Stimulated activated CD4-positive, alpha-beta T cell treated with anti-CD3 and anti-CD28 coated beads, TNF-alpha, amount 100 ng/mL, for 1 hour (primary cell): ENCODE results near the gene PLD1.

Experiments
- DNase-seq, 3 donors: peaks; one replicate each; pipeline ENCODE4 v3.0.0-alpha.2; 2020; ENCODE audit warnings: low read depth in 3 of 3, low spot score in 1 of 3

Gene PLD1

GRCh38 chr3:171837698-171838097 lies 27.4 kb upstream of the PLD1 start:
- no peak for DNase-seq

GRCh38 chr3:171836855-171837254 lies 26.6 kb upstream of the PLD1 start:
- DNase-seq: no peak

- DNase-seq: no peak
Observed at GRCh38 chr3:171835613-171836012, 25.3 kb upstream of the PLD1 start.

- DNase-seq: no peak
Observed at GRCh38 chr3:171835116-171835515, 24.8 kb upstream of the PLD1 start.

- DNase-seq: no peak
Observed at GRCh38 chr3:171834461-171834801, 24.1 kb upstream of the PLD1 start.

- DNase-seq: no peak
Observed at GRCh38 chr3:171833789-171834460, 23.6 kb upstream of the PLD1 start.

- DNase-seq: no peak
Observed at GRCh38 chr3:171832989-171833388, 22.7 kb upstream of the PLD1 start.

- DNase-seq: no peak
Observed at GRCh38 chr3:171831936-171832335, 21.7 kb upstream of the PLD1 start.

GRCh38 chr3:171830518-171830875 lies 20.2 kb upstream of the PLD1 start:
- DNase-seq: no peak

GRCh38 chr3:171829841-171830517 lies 19.7 kb upstream of the PLD1 start:
- no peak for DNase-seq

GRCh38 chr3:171828902-171829770 lies 18.9 kb upstream of the PLD1 start:
- no peak for DNase-seq

- DNase-seq: no peak
Observed at GRCh38 chr3:171827836-171828458, 17.7 kb upstream of the PLD1 start.

GRCh38 chr3:171827385-171827784 lies 17.1 kb upstream of the PLD1 start:
- DNase-seq: no peak

GRCh38 chr3:171825222-171825828 lies 15.0 kb upstream of the PLD1 start:
- no peak for DNase-seq

- DNase-seq: no peak
Observed at GRCh38 chr3:171824824-171825221, 14.5 kb upstream of the PLD1 start.

GRCh38 chr3:171824116-171824515 lies 13.8 kb upstream of the PLD1 start:
- no peak for DNase-seq

GRCh38 chr3:171822431-171823106 lies 12.3 kb upstream of the PLD1 start:
- no peak for DNase-seq

- no peak for DNase-seq
Observed at GRCh38 chr3:171821778-171822358, 11.6 kb upstream of the PLD1 start.

GRCh38 chr3:171821044-171821443 lies 10.8 kb upstream of the PLD1 start:
- DNase-seq: no peak

GRCh38 chr3:171817074-171817800 lies 7.0 kb upstream of the PLD1 start:
- DNase-seq: no peak
